ENCODE data around the gene UVRAG. TPM values are rescaled to one million over a fixed set of nuclear protein-coding genes. Genes with fewer than 3 reads are reported as not detected.

UVRAG gene
- total RNA-seq, 4 donors from 2014 or later, result 27.1 to 35.9 (median 31.0) TPM

DNA sequence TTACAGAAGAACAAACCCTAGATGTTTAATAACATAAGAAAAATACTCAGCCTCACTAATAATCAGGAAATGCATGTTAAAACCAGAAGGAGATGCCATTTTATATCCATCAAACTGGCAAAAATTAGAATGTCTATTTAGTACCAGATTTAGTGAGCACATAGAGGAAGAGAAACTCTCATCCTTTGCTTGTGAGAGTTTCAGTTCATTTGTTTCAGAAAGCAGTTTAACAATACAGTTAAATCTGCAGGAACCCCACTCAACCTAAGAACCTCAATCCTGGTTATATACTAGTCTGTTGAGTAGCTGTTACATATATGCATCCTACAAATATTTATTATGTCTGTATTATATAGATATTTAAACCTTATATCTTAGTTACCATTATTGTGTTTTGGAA, 218.7 kb downstream of the UVRAG start:
- no peaks in the 10 kb centered on the region for H3K27me3 ChIP-seq
- intact Hi-C loops (cut with DNase I), result no loop called here
- TF ChIP-seq CTCF (IDR thresholded peaks at IDR 0.05), result no peak
- no peak for TF ChIP-seq POLR2A (IDR thresholded peaks at IDR 0.05)

DNA sequence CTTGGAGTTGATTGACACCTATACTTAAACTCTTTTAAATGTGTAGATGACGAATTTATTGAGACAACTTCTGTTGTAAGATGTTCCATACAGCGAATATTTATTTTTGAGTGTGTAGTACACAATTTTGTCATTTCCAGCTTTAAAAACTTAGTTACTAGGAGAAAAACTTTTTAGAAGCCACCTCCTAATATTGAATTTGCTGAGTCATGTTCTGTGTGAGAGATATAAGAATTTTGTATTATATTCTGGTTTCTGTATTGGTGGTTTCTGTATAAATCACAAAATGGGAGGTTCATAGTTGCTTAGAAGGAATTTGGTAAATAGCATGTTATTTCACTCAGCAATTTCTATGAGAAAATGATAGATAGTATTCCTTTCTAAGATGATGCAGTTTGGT, 220.0 kb downstream of the UVRAG start:
- no peak for TF ChIP-seq CTCF (IDR thresholded peaks at IDR 0.05)
- TF ChIP-seq POLR2A (IDR thresholded peaks at IDR 0.05), result no peak
- Histone ChIP-seq H3K9me3 (no peaks in the 10 kb centered on the region), H3K4me3 (replicated peaks in 1 of 3) (no peak overlapping the region), H3K27me3 (no peaks in the 10 kb centered on the region), H3K27ac (no peak overlapping the region), H3K4me1 (no peaks in the 10 kb centered on the region), H3K36me3 (no peaks in the 10 kb centered on the region)
- 98 to 99% methylated on average over 2 of the region's 2 CpGs for WGBS, 2 donors
- intact Hi-C loops (cut with DNase I), result no loop called here
- DNase-seq, result no peak

More for the DNA sequence above, 218.7 kb downstream of the UVRAG start:
- Histone ChIP-seq H3K36me3 (no peaks in the 10 kb centered on the region), H3K4me3 (replicated peaks in 1 of 3) (no peak overlapping the region), H3K27ac (no peak overlapping the region), H3K4me1 (no peaks in the 10 kb centered on the region), H3K9me3 (no peaks in the 10 kb centered on the region)
- no peak for DNase-seq

GRCh38 chr11:76038608-76039007, 223.6 kb downstream of the UVRAG start:
- no peak for DNase-seq
- intact Hi-C loops (cut with DNase I), result no loop called here
- Histone ChIP-seq H3K4me1 (no peaks in the 10 kb centered on the region), H3K9me3 (no peaks in the 10 kb centered on the region), H3K36me3 (no peaks in the 10 kb centered on the region), H3K4me3 (replicated peaks in 1 of 3) (no peak overlapping the region), H3K27ac (no peak overlapping the region), H3K27me3 (no peaks in the 10 kb centered on the region)
- TF ChIP-seq POLR2A (IDR thresholded peaks at IDR 0.05) (no peak), CTCF (IDR thresholded peaks at IDR 0.05) (no peak)

GRCh38 chr11:76041208-76041607, 226.2 kb downstream of the UVRAG start:
- no peak for DNase-seq
- no peaks in the 10 kb centered on the region for H3K4me1 ChIP-seq
- intact Hi-C loops (cut with DNase I), result no loop called here
- no peak overlapping the region for H3K27ac ChIP-seq
- H3K27me3 ChIP-seq, result no peaks in the 10 kb centered on the region
- no peaks in the 10 kb centered on the region for H3K36me3 ChIP-seq
- WGBS, 2 donors, result 89 to 97% methylated on average over 3 of the region's 3 CpGs
- no peak for TF ChIP-seq POLR2A (IDR thresholded peaks at IDR 0.05)
- TF ChIP-seq CTCF (IDR thresholded peaks at IDR 0.05), result no peak
- no peak overlapping the region for H3K4me3 ChIP-seq (replicated peaks in 1 of 3)
- H3K9me3 ChIP-seq, result no peaks in the 10 kb centered on the region

DNA sequence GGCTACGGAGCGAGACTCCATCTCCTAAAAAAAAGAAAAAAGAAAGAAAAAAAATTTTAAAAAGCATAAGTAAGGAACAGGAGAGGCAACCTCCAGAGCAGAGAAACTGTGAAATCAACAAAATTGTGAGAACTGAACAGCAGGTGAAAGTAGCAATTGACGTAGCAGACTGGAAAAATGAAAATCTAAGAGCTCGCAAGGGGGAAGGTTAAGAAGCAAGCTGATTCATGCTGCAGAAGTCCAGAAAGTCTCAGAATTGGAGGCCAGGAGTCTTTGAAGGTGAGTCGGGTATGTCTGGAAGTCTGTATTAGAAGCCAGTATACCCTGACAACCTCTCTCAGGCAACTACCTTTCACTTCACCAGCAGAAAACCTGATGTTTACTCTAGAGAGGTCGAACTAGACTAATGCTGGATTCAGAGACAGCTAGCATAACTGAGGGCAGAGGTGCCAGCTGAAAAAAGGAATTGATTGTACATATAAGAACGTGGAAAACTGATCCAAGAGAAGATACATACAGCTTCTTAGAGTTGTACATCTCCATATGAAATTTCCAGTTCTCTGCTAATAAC, 229.8 kb downstream of the UVRAG start:
- DNase-seq, result no peak
- 89 to 94% methylated on average over 7 of the region's 7 CpGs for WGBS, 2 donors
- TF ChIP-seq CTCF (IDR thresholded peaks at IDR 0.05) (no peak), POLR2A (IDR thresholded peaks at IDR 0.05) (no peak)

More for the DNA sequence above, 229.8 kb downstream of the UVRAG start:
- intact Hi-C loops (cut with DNase I), result no loop called here
- Histone ChIP-seq H3K4me3 (replicated peaks in 1 of 3) (no peak overlapping the region), H3K36me3 (no peaks in the 10 kb centered on the region), H3K27ac (no peak overlapping the region), H3K27me3 (no peaks in the 10 kb centered on the region), H3K9me3 (no peaks in the 10 kb centered on the region), H3K4me1 (no peaks in the 10 kb centered on the region)
